ENCODE data around the gene SERINC3.

DNA sequence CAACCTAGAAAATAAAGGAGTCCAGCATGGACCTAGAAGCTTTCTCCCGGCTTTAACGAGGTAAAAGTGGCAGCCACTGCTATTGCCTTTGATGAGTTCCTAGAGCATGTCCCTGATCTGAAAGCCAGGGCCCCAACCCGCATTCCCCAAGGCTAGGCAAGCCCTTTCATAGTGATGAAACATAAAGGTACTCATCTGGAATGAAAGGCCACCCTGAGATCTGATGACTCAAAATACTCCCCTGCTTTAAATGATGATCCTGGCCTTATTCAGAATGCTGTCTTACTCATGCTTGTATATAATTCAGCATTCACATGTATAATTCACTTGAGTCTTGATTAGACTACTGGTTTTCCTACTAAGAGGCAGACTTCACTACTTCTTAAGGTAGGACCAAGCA lies 24.9 kb downstream of the SERINC3 start:
- TF ChIP-seq, protein P1, sequence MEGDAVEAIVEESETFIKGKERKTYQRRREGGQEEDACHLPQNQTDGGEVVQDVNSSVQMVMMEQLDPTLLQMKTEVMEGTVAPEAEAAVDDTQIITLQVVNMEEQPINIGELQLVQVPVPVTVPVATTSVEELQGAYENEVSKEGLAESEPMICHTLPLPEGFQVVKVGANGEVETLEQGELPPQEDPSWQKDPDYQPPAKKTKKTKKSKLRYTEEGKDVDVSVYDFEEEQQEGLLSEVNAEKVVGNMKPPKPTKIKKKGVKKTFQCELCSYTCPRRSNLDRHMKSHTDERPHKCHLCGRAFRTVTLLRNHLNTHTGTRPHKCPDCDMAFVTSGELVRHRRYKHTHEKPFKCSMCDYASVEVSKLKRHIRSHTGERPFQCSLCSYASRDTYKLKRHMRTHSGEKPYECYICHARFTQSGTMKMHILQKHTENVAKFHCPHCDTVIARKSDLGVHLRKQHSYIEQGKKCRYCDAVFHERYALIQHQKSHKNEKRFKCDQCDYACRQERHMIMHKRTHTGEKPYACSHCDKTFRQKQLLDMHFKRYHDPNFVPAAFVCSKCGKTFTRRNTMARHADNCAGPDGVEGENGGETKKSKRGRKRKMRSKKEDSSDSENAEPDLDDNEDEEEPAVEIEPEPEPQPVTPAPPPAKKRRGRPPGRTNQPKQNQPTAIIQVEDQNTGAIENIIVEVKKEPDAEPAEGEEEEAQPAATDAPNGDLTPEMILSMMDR (IDR thresholded peaks at IDR 0.05; ENCODE audit: insufficient read depth, low read depth, low read length): no peak
- TF ChIP-seq EZH2 (IDR thresholded peaks at IDR 0.05; ENCODE audit: insufficient read depth, low read length): no peak

All from astrocyte (in vitro differentiated cells and primary cell).